AG08395 (cell line): ENCODE results near the gene PPM1F.
A peak's percentile ranks its signal among the peaks of the same experiment; 100 is the strongest.

ENCODE experiments used
- DNase-seq: peaks from one replicate; pipeline ENCODE4 v3.0.0; 2012; ENCODE audit warnings: mixed read lengths, low spot score

The PPM1F gene

GRCh38 chr22:21952586-21953571 lies at the start of gene PPM1F:
Gene PPM1F, minus strand, starts transcription at chr22:21952848. Its CDS starts 6,800 bp downstream, at chr22:21946048.
- peak; percentile 97 for DNase-seq

GRCh38 chr22:22001664-22002525 lies 49.2 kb upstream of the PPM1F start:
- DNase-seq, result no peak

GRCh38 chr22:21998595-21999247 lies 46.1 kb upstream of the PPM1F start:
- DNase-seq, result no peak

GRCh38 chr22:21996175-21996720 lies 43.6 kb upstream of the PPM1F start:
- DNase-seq, result no peak

GRCh38 chr22:21995660-21996059 lies 43.0 kb upstream of the PPM1F start:
- no peak for DNase-seq

GRCh38 chr22:21994881-21995444 lies 42.3 kb upstream of the PPM1F start:
- no peak for DNase-seq

- no peak for DNase-seq
These were observed 40.1 kb upstream of the PPM1F start for GRCh38 chr22:21992593-21993237.

- DNase-seq, result no peak
These were observed 39.1 kb upstream of the PPM1F start for GRCh38 chr22:21991774-21992173.

GRCh38 chr22:21991304-21991596 lies 38.6 kb upstream of the PPM1F start:
- no peak for DNase-seq

GRCh38 chr22:21990445-21991303 lies 38.0 kb upstream of the PPM1F start:
- no peak for DNase-seq

GRCh38 chr22:21989049-21989448 lies 36.4 kb upstream of the PPM1F start:
- DNase-seq, result no peak

- no peak for DNase-seq
These were observed 32.6 kb upstream of the PPM1F start for GRCh38 chr22:21985214-21985613.

- DNase-seq, result no peak
These were observed 32.1 kb upstream of the PPM1F start for GRCh38 chr22:21984793-21985192.

GRCh38 chr22:21982338-21982965 lies 29.8 kb upstream of the PPM1F start, which contains the start of gene TOP3B:
Gene TOP3B, minus strand, starts transcription at chr22:21982787. Its CDS starts 7,078 bp downstream, at chr22:21975709.
- DNase-seq, result peak; percentile 90

GRCh38 chr22:21981874-21982273 lies 29.2 kb upstream of the PPM1F start:
- no peak for DNase-seq

GRCh38 chr22:21980547-21980946 lies 27.9 kb upstream of the PPM1F start:
- DNase-seq, result no peak

- DNase-seq, result no peak
These were observed 26.1 kb upstream of the PPM1F start for GRCh38 chr22:21978564-21979386.

GRCh38 chr22:21977814-21978213 lies 25.2 kb upstream of the PPM1F start:
- no peak for DNase-seq

GRCh38 chr22:21975854-21976345 lies 23.3 kb upstream of the PPM1F start:
- no peak for DNase-seq
